Activated gamma-delta T cell treated with Interleukin-2 at 50 U/mL for 16 hours (primary cell): ENCODE measurements around the gene CD1E.
"Not testable (repeated sequence)": the region's sequence is repeated elsewhere in the genome, so short reads cannot be mapped to it uniquely, and the experiment has no call there.

ENCODE experiments used
- DNase-seq: peaks from one replicate; pipeline ENCODE4 v3.0.0-alpha.2; 2020

CD1E gene

GRCh38 chr1:158366783-158367182, 13.1 kb downstream of the CD1E start:
- no peak for DNase-seq

- no peak for DNase-seq
These were observed 17.7 kb downstream of the CD1E start for GRCh38 chr1:158371188-158371953.

- DNase-seq: not testable (repeated sequence)
These were observed 20.4 kb downstream of the CD1E start for GRCh38 chr1:158374101-158374500.

DNA sequence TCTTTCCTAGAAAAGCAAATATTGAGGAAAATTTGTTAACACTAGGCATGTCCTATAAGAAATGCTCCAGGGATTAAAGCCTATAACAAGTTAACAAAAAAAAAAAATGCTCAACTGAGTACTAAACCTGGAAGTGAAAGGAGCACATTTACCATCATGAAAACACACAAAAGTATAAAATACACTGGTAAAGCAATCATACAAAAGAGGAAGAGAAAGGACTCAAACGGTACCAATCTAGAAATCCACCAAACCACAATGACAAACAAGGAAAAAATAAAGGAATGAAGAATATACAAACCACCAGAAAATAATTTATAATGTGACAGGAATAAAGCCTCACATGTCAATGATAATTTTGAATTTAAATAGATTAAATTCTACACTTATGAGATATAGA, 21.2 kb downstream of the CD1E start:
- no peak for DNase-seq

- DNase-seq: no peak
These were observed 36.6 kb downstream of the CD1E start for GRCh38 chr1:158390331-158390730.

DNA sequence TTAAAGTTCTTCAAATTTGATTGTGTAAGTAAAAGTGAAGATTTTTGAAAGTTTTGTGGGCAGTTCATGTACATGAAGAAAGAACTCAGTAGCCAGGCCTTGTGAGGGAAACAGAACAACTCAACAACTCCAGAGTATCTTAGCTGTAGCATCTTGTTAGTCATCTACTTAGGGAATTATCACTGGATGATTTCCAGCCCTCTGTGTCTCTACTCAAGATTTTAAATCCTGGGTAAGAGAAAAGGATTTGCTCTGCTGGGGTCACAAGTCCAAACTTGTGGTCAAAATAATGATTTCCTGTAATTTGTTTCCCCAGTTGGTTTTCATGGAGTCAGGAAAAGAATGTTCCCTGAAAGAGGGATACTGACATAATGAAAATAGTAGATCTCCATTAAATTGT, 37.4 kb downstream of the CD1E start:
- DNase-seq: no peak

- DNase-seq: no peak
These were observed 39.8 kb downstream of the CD1E start for GRCh38 chr1:158393476-158393875.

GRCh38 chr1:158396646-158397045, 43.0 kb downstream of the CD1E start:
- no peak for DNase-seq

- DNase-seq: no peak
These were observed 45.3 kb downstream of the CD1E start, which contains the start of gene OR10T2 for GRCh38 chr1:158398818-158399514. Gene OR10T2 (minus strand): TSS chr1:158399466. CDS start chr1:158399466, 0 bp downstream.

GRCh38 chr1:158400871-158401270, 47.2 kb downstream of the CD1E start:
- no peak for DNase-seq

GRCh38 chr1:158407092-158407491, 53.4 kb downstream of the CD1E start:
- DNase-seq: no peak
